NCI-H748 treated with DMSO at 0.1 percent for 48 hours (cell line): ENCODE results near the gene COL15A1.

Experiments used
- DNase-seq: peaks from one replicate; lab custom pipeline; 2025; lab: John Stamatoyannopoulos, UW

The COL15A1 gene

DNA sequence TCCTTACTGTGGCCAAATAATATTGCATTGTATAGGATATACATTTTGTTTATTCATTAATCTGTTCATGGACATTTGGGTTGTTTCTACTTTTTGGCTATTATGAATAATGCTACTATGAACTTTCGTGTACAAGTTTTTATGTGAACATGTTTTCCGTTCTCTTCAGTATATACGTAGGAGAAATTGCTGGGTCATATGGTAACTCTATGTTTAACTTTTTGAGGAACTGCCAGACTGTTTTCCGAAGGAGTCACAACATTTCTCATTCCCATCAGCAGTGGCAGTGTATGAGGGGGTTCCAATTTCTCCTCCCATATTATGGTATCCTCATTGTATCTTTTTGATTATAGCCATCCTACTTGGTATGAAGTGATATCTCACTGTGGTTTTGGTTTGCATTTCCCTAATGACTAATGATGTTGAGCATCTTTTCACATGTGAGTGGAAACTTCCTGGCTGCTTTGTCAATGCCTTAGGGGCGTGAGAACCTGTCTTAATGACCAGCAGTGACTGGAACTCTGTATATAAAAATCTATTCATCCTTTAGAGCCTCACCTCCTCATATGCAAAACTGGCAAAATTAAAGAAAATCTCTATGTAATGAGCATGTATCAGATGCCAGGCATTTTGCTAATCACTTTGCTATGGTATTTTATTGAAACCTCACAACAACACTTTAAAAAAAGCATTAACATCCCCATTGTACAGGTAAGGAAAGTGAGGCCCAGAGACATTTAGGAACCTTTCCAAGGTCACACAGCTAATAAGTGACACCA, 113.4 kb downstream of the COL15A1 start:
- no peak for DNase-seq

DNA sequence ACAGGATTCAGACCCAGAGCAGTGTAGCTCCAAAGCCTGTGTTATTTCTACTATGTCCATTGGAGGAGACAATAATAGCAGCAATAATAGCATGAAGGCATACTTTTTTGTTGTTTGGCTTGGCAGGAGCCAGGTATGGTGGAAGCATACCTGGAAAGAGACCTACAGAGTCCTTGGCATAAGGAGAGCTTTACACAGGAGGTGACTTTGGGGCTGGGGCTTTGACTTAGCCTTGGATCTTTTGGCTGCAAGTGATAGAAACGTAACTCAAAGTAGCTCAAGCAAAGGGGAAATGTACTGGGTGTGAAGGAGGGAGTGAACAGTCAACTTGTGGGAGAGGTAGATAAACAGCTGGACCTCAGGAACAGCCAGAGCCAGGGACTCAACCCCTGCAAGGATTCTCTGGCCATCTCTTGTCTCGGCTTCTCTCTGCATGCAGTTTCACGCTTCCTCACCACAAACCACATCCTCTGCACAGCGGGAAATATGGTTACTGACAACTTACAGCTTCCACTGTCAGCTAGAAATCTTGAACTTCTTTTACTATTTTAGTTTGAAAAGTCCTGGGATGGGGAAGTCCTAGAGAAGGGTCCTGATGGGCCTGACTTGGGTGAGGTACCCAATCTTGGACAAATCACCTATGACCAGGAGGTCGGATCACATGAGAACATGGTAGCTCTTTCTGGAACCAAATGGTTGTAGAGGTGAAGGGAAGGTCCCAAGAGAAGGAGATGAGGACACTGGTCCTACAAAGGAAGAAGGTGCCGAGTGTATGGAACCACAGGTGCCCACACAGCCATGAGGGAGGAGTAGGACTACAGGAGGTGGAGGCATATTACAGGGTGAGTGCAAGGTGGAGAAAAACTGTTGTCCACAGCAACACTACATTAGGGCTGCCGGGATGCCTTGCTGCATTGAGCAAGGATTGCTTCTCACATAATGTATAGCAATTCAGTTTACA, 114.2 kb downstream of the COL15A1 start:
- DNase-seq = no peak

DNA sequence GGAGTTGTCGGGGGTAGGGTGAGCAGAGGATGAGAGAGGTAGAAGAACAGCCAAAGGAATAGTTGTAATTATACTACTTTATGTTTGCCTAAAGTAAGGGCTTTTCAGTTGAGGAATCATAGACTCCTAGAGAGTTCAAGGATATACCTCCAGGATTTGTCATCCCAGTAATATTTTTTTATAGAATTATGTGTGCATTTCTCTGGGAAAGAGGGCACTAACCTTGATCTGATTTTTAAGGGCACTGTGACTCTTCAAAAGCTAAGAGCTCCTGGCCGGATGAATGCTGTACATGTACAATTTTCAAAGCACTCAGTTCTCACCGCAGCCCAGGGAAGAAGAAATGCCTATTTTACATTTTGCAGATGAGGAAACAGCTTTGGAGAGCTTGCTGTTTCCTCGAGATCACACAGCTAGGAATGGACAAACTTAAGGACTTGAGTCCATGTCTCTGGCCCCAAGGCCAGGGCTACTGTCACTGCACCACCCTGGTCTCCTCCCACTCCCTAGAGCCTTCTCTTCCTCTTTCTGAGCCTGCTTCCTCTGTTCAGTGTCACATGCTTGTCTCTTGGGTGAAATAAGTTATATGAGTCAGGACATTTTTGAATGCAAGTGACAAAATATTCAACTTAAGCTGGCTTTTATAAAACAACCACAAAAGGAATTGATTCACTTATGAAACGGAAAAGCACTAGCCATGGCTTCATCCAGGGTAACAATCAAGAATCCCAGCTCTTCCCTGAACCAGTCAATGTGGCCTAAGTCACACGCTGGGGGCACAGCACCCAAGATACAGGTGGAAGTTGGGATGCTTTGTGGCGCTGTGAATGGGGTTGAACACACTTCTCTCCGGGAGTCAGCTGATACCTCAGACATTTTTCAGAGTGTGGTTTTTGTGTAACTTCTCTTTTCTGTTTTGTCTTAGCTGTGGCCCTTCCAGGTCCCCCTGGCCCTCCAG, 115.5 kb downstream of the COL15A1 start:
- DNase-seq = no peak

DNA sequence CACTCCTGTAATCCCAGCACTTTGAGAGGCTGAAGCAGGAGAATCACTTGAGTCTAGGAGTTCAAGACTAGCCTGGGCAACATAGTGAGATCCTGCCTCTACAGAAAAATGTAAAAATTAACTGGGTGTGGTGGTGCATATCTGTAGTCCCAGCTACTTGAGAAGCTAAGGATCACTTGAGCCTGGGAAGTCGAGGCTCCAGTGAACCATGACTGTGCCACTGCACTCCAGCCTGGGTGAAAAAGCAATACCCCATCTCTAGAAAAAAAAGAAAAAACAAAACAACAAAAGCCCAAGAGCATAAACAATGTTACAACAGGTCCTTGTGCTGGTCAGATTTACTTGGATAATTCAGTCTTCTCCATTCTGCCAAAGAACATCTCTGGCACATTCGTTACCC, 116.9 kb downstream of the COL15A1 start:
- no peak for DNase-seq

DNA sequence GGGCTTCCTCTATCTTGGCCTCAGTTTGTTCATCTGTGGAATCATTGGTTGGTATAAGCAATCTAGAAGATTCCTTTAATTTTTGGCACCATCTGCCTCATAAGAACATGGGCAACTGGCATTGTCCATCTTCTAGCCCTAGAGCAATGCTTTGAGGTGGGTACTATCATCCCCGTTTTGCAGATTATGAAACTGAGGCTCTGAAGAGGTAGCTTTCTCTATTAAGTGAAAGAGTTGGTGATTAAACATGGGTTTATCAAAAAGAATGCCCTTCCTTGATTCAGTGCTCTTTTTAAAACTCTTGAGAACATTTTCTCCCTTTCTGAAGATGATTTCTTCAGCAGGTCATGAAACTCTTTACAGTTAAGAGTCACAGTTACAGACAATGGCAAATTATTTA, 118.8 kb downstream of the COL15A1 start:
- DNase-seq = no peak

DNA sequence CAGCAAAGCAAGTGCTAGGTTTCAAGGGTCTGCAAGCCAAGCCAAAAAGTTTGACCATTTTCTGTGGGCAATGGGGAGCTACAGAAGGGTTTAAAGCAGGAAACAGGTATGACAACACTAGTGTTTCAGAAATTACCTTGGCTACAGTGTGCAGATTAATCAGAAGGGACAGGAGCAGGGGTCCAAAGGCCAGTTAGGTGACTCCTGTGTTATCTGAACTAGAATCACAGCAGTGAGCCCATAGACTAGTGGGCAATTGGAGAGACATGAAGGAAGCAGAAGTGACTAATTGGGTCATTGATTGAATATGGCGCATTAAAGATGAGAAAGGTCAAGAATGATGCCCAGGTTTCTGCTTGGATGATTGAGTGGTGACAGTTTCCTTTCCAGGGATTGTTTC, 119.8 kb downstream of the COL15A1 start:
- DNase-seq = no peak

DNA sequence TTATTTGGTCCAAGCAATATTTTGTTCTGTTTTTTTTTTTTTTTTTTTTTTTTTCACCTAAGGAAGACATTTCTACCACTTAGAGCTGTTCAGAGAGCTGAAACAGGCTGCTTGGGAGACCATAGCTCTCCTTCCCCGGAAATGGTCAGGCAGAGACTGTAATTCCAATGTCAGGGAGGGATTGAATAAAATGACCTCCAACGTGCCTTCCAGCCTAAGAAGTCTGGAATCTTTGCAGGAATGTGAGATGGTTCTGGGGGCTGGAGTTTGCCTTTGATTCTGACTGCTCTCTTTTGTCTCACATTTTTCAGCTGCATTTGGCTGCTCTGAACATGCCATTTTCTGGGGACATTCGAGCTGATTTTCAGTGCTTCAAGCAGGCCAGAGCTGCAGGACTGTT, 122.9 kb downstream of the COL15A1 start:
- no peak for DNase-seq

DNA sequence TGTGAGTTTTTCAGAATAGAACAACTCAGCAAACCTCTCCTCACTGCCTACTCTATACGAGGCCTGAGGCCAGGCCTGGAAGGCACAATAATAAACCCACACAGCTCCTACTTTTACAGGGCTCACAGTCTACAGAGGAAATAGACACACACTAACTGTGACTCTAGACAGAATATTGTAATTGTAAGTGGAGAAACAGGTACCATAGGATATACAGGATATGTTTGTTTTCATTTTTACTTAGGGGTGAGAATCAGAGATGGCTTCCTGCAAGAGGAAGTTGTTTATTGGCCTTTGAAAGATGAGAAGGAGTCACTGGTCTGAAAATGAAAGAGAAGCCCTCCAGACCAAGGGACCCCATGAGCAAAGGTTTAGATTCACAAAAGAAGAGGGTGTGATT, 125.4 kb downstream of the COL15A1 start:
- no peak for DNase-seq

DNA sequence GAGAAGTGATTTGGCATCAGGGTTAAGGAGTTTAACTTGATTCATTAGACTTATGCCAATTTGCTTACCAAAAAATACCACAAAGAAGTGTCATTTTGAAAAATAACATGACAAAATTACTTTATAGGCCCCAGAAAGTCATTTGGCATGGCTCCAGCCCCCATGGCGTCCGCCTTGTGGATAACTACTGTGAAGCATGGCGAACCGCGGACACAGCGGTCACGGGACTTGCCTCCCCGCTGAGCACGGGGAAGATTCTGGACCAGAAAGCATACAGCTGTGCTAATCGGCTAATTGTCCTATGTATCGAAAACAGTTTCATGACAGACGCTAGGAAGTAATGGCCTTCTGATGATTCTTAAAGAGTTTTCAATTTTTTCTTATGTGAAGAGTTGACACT, 125.8 kb downstream of the COL15A1 start:
- no peak for DNase-seq

DNA sequence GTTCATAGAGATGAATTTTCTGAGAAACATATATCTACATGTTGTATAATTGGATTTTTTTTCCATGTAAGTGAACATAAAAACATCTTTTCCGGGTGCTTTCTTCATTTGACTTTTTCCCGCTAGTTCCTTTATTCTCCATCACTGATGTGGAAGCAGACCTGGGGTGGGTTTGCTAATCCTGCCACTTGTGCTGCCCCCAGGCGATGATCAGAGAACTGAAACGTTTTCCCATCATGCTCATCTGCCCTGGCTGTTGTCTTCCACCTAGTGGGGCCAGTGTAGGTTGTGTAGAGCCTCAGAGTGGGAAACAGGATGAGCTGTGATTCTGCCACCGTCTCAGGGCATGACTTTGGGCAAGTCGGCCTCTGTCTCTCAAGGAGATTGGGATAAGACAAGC, 127.0 kb downstream of the COL15A1 start:
- DNase-seq = no peak

DNA sequence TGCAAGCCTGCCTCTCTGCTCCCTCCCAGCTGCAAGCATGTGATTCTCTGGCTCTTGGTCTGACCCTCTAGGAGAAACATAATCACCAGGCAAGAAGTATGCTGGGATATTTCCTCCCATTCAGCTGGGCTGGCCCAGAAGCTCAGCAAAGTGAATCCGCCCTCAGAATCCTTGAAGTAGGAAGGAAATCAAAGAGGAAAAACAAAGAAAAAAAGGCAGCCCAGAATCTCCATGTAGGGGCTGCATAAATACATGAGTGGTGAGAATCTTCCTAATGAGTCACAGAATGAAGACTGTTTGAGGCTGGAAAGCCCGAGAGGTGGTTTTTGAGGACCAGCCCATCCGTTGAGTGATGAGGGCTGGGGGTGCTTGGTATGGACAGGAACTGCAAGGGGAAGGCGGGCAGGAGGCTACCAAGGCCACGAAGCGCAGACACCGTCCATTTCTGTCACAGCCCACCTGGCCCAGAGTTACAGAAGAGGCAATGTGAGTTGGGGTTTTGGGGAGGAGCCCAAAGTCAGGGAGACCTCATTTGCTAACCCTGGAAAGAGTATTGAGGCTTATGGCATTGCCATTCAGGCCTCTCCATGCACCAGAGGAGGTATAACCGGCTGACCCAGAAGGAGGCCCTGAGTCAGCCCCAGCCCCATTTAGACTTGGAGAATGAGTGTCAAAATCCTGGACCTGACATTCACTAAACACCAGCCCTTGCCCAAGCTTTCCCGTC, 127.8 kb downstream of the COL15A1 start:
- no peak for DNase-seq

DNA sequence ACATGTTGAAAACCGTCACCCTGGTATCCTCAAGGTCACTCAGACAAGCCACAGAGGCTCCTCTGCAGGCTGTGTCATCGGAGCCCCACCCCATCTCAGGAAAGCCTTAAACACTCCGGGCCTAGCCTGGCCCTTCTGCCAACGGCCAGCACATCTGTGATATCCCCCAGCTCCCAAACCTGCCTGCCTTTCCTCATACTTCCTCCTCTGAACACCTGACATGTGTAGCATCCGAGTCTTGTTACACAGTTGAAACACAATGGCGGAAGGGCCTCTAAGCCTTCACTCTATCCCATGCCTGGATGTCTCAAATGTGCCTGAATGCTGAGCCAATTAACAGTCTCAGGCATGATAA, 128.3 kb downstream of the COL15A1 start:
- DNase-seq = no peak

DNA sequence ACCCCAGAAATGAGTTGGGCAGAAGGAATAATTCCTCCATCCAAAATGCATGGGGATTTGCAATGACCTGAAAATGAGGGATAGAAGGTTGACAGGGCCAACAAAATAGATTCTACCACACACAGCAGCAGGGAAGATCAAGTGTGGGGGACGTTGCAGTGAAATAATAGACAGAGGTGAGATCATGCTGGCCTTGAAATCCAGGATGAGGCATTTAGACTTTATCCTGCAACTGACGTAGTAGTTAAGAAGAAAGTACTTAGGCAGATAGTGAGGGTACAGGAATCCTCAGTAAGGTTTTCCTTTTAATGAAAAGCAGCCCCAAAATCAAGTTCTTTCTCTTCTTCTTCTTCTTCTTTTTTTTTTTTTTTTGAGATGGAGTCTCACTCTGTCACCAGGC, 129.6 kb downstream of the COL15A1 start:
- no peak for DNase-seq

DNA sequence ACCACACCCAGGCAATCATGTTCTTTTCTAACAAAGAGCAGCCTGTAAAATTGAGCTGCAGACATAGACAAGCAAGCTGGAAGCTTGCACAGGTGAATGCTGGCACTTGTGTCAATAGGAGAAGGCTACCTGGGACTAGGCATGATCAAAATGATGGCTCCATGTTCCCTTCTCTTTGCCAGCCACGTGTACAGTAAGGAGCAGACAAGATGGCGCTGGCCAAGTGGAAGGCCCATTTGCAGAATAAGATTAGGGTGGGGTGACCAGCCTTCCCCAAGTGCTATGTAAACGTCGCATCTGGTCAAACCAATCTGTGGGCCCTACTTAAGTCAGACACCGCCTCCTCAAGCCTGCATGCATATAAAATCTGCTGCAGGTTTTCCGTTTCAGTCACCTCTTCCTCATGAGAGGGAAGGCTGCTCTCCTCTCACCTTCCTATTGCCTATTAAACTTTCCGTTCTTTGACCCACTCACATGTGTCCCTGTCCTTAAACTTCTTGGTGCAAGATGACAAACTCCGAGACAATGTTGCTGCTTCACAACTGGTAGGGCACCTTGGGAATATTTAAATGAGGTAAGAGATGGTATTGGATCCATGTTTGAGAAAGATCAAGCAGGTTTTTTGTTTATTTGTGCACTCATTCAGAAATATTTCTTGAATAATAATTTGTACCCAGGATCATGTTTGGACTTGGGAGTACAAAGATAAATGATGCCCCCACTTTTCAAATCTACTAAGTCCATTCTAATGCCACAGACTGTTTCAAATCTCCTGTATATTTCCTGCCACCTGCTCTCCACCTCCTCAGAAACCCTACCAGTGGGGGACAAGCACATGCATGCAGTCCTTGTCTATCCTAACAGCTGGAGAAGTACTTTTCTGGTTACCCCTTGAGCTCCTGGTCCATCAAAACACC, 130.5 kb downstream of the COL15A1 start:
- no peak for DNase-seq

DNA sequence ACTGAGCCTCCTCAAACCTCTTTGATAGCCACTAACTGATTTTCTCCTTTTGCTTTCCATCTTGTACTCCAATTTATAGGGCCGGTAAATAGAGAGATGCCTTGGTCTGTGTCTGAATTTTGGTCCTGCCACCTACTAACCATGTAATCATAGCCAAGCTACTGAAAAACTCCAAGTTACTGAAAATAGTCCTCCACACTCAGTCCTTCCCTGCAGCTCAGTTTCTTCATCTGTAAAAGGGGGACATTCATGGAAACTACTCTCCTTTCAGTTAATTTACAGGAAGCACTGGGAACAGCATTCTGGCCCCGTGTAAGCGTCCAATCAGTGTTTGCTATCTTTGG, 131.2 kb downstream of the COL15A1 start:
- DNase-seq = no peak

DNA sequence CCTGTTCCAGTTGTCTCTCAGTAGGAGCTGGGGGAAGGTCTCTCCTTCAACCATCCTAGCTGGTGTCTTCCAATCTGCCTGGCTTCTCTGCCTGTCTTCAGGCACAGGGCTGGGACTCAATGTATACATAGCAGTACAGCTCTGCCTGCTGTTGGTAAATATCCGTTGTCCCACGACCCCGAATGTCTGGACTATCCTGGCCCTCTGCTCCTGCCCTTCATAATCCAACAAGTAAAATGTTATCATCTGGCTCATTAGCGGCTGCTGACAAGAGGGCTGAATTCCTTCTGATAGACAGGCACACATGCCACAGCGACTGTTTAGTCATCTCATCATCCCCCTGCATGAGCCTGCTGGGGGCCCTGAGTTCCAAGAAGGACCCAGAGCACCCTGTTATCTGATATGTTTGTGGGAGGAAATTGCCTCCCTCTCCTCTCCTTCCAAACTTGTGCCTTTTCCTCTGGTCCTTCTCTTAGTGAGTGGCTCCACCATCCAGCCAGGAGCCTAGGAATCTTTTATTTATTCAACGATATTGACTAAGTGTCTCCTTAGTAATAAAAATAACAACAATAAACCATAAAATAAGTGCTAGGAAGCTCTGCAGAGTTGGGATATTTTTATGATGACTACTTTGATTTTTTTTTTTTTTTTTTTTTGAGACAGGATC, 131.7 kb downstream of the COL15A1 start:
- no peak for DNase-seq

DNA sequence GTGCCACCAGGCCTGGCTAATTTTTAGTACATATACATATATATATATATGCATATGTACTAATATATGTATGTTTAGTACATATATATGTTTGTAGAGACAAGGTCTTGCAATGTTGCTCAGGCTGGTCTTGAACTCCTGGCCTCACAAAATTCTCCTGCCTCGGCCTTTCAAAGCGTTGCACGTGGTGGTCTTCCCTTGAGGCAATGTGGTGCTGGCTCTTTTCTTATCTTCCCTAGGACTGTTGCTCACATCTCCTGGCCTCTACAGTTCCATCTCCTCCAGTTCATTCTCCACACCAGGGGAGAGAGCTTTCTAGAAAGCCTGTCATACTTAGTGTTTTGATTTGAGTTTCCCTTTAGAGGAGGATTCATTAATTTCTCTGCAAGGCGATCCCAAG, 132.3 kb downstream of the COL15A1 start:
- DNase-seq = no peak

DNA sequence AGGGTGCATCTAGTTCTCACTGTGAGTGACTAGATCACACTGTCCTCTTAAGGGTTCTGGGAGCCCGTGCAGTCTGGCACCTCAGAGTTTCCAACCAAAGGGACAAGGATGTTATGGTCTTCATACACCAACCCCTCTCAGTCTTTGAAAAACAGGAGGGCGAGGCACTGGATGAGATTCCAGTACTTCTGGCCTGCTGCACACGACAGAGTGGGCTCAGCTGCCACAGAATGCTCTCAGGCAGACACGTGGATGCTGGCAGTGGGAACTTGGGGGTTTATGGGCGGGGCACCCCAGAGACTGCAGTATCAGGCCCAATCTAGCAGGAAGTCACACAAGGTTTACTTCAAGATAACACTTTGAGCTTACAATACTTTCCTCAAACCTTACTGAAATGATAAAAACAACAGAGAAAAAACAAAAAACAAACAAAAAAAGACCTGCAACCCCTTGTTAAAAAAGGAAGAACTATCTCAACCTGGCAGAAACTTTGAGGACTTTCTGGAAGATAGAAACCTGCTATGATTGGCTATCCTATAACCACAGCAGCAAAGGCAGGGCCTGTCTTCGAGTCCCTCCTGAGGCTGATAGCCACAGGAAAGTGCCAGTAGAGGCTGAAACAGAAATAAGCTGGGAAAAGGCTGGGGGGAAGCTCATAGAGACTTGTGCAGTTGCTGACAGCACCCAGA, 132.9 kb downstream of the COL15A1 start:
- DNase-seq = no peak

DNA sequence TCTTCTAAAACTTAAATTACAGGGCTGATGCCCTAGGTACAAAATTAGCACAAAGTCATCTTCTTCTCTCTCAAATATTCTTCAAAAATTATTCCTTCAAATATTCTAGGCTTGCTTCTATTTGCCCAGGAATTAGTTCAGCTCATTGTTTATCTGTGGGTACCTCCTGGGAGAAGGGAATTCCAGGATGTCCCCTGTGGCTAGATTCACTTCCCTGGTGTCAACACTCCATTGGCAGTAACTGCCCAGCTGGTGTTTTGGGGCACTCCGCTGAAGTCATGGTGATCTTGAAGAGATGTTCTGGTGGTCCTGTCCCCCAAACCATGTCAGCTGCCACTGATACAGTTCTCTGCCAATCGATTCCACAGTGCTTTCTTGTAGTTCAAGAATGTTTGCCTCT, 135.0 kb downstream of the COL15A1 start:
- no peak for DNase-seq
